ENCODE results near the gene ARHGAP42.

DNA sequence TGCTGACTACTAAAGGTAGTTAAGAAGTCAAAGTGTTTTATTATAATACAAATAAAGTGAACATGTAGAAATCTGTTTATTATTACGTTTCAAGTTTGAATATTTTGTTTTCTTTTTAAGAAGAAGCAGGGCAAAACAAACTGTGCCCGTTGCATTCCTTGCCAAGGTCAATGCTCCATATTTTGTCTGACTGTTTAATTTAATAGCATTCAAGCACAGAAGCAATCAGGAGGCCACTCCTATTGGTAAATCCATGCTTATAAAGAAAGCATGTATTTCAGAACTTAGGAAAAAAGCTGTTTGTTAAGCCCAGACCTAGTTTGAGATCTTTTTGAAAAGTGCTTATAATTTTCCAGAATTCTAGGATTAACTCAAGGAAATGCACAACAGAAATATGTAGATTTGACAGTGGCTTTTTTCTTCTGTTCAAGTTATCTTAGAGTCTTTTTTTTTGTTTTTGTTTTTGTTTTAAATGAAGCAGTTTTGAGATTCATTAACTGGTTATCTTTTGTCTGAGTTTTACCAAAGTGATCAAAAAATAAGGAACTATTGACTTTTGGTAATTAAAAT lies 51.7 kb downstream of the ARHGAP42 start:
- TF ChIP-seq, protein P1, sequence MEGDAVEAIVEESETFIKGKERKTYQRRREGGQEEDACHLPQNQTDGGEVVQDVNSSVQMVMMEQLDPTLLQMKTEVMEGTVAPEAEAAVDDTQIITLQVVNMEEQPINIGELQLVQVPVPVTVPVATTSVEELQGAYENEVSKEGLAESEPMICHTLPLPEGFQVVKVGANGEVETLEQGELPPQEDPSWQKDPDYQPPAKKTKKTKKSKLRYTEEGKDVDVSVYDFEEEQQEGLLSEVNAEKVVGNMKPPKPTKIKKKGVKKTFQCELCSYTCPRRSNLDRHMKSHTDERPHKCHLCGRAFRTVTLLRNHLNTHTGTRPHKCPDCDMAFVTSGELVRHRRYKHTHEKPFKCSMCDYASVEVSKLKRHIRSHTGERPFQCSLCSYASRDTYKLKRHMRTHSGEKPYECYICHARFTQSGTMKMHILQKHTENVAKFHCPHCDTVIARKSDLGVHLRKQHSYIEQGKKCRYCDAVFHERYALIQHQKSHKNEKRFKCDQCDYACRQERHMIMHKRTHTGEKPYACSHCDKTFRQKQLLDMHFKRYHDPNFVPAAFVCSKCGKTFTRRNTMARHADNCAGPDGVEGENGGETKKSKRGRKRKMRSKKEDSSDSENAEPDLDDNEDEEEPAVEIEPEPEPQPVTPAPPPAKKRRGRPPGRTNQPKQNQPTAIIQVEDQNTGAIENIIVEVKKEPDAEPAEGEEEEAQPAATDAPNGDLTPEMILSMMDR (IDR thresholded peaks at IDR 0.05): no peak
- no peak for TF ChIP-seq POLR2A (IDR thresholded peaks at IDR 0.05)

Data from ovary (tissue), 3 donors.